Stimulated activated naive CD4-positive, alpha-beta T cell (primary cell): ENCODE measurements around the gene DPYD.

Source experiments
- DNase-seq, 6 experiments: peaks; one replicate each; lab custom pipeline; 2025; lab: John Stamatoyannopoulos, UW

DPYD gene

GRCh38 chr1:97837161-97837560, 83.7 kb downstream of the DPYD start:
- no peak for DNase-seq

GRCh38 chr1:97834899-97835298, 85.9 kb downstream of the DPYD start:
- no peak for DNase-seq

GRCh38 chr1:97833881-97834280, 87.0 kb downstream of the DPYD start:
- no peak for DNase-seq

- DNase-seq: no peak
Observed at GRCh38 chr1:97832481-97832880, 88.4 kb downstream of the DPYD start.

GRCh38 chr1:97827887-97828286, 92.9 kb downstream of the DPYD start:
- peak in 2 of 6 experiments; percentile 9 to 11 for DNase-seq

- DNase-seq: no peak
Observed at GRCh38 chr1:97826820-97827219, 94.0 kb downstream of the DPYD start.

GRCh38 chr1:97824624-97825023, 96.2 kb downstream of the DPYD start:
- no peak for DNase-seq

GRCh38 chr1:97824200-97824599, 96.6 kb downstream of the DPYD start:
- no peak for DNase-seq

GRCh38 chr1:97820470-97821188, 100.2 kb downstream of the DPYD start:
- DNase-seq: no peak

- DNase-seq: no peak
Observed at GRCh38 chr1:97816927-97817326, 103.9 kb downstream of the DPYD start.

GRCh38 chr1:97814804-97815203, 106.0 kb downstream of the DPYD start:
- DNase-seq: no peak

GRCh38 chr1:97814121-97814520, 106.7 kb downstream of the DPYD start:
- DNase-seq: no peak

GRCh38 chr1:97812076-97812475, 108.8 kb downstream of the DPYD start:
- no peak for DNase-seq

- no peak for DNase-seq
Observed at GRCh38 chr1:97806996-97807520, 113.8 kb downstream of the DPYD start.

GRCh38 chr1:97806326-97806725, 114.5 kb downstream of the DPYD start:
- no peak for DNase-seq

GRCh38 chr1:97805093-97805492, 115.7 kb downstream of the DPYD start:
- no peak for DNase-seq

- no peak for DNase-seq
Observed at GRCh38 chr1:97803026-97803425, 117.8 kb downstream of the DPYD start.

GRCh38 chr1:97802011-97802410, 118.8 kb downstream of the DPYD start:
- no peak for DNase-seq

- DNase-seq: no peak
Observed at GRCh38 chr1:97797403-97798183, 123.2 kb downstream of the DPYD start.

- no peak for DNase-seq
Observed at GRCh38 chr1:97796711-97797110, 124.1 kb downstream of the DPYD start.

- DNase-seq: no peak
Observed at GRCh38 chr1:97792655-97793054, 128.2 kb downstream of the DPYD start.

- no peak for DNase-seq
Observed at GRCh38 chr1:97791251-97791650, 129.6 kb downstream of the DPYD start.

- DNase-seq: no peak
Observed at GRCh38 chr1:97787231-97787630, 133.6 kb downstream of the DPYD start.
